ENCODE data around the gene RERE.

DNA sequence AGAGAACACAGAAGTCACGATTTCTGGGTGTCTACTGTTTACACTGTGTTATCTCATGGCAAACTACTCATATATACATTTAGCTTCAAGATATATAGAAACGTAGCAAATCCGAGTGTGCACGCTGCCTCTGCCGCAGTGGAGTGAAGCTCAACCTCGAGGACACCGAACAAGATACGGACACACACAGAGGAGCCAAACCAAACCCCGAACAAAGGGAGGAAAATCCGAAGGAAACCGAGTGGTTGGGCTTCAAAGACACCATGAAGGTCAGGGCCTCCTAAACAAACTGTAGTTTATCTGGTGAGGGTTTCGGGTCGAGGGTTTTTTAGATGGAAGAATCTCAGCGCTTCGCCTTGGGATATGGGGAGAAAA, 465.0 kb downstream of the RERE start:
- no peak for TF ChIP-seq TAF1 (IDR thresholded peaks at IDR 0.05; ENCODE audit: low read depth)
- no peak for TF ChIP-seq REST (IDR thresholded peaks at IDR 0.05; ENCODE audit: low read depth)
- no peak for TF ChIP-seq CREB1 (IDR thresholded peaks at IDR 0.05; ENCODE audit: low read depth)
- no peak for TF ChIP-seq RAD21 (IDR thresholded peaks at IDR 0.05; ENCODE audit: low read depth)
- no peak for TF ChIP-seq NFIC (IDR thresholded peaks at IDR 0.05)

Data from Ishikawa (cell line).